GM12874 (cell line): ENCODE results near the gene MYL6B.

ENCODE experiments used
- CTCF ChIP-seq: IDR thresholded peaks from 2 replicates; pipeline ENCODE4 v1.5.1; 2011; ENCODE audit warnings: low read depth, mild to moderate bottlenecking, control low read depth, low read length, moderate library complexity; ENCODE audit not compliant: insufficient read depth

MYL6B gene

DNA sequence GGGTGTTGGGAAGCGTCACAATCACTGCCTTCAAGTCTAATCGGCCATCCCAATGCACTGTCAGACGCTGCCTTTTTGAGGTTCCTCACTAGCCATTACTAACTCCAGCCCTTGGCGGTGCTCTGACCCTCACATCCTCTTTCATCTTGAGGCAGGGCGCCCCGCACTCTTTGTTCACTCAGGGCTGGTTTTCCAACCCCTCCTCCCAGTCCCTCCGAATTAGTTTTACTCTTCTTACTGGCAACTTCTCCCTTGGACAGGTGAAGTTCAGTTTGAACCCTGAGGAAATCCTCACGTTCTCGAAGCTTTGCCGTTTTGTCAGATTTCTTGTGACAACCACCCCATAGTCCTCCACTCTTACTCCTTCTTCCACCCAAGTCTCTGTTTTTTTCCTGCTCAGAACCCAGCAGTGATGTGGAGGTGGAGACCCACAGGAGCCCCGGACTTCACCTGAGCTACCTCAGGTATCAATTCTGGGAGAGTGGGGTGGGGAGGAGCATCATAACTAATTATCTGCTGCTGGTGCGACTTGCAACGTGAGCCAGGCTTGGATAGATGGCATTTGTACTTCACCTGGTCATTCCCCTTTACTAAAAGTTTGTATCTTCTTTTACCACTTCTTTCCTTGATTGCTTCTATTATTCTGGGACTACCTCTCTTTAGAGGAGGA is 33.6 kb upstream of the MYL6B start:
- no peak for TF ChIP-seq CTCF

DNA sequence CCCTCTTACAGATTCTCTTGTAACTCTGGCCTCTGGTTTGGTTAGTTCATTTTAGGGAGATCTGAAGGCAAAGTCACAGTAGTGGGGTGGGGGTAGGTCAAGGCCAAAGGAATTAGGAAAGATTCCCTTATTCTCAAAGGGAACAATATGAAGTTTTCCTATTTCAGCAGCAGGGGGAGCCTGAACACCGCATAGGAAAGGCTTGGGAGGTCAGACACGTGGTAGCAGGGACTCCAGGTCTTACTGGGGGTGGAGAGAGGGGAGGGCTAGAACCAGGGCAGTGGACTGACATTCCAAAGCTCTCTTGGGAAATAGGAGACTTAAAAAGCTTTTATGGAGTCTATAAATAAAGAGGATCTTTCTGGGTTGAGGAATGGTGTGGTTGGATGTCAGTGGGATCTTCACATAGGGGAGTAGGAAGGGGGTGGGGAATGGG is 33.0 kb upstream of the MYL6B start:
- TF ChIP-seq CTCF = peak; percentile 64

GRCh38 chr12:56120158-56120846 is 32.1 kb upstream of the MYL6B start:
- no peak for TF ChIP-seq CTCF

DNA sequence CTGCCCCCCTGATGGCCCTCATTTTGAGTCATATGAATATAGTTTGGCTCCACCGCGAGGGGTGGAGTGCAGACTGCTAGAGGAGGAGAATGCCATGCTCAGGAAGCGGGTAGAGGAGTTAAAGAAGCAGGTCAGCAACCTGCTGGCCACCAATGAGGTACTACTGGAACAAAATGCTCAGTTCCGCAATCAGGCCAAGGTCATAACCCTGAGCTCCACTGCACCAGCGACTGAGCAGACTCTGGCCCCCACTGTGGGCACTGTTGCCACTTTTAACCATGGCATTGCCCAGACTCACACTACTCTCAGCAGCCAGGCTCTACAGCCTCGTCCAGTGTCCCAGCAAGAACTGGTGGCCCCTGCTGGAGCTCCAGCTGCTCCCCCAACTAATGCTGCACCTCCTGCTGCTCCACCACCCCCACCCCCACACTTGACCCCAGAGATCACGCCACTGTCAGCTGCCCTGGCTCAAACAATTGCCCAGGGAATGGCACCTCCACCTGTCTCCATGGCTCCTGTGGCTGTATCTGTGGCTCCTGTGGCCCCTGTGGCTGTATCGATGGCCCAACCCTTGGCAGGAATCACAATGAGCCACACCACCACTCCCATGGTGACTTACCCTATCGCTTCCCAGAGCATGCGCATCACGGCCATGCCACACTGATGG is 31.1 kb upstream of the MYL6B start:
- TF ChIP-seq CTCF = no peak

GRCh38 chr12:56122637-56123036 is 29.8 kb upstream of the MYL6B start:
- no peak for TF ChIP-seq CTCF

DNA sequence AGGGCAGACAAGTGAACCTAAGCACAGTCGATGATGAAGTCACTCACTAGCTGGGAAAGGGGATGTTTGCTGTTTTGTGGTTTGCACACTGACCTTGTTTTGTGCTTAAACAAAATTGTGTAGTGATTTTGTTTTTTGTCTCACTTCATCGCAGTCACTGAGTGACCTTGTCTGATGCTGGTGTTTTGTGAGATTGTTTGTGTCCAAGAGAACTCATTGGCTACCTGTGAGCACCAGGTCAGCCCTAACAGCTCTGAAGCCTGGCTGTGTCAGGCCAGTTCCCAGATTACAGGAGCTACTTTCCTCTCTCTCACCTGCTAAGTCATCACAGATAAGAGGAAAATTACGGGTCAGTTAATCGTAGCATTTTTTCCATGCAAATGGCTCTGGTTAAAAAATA is 28.3 kb upstream of the MYL6B start:
- TF ChIP-seq CTCF = no peak

- no peak for TF ChIP-seq CTCF
Observed at GRCh38 chr12:56126732-56127239, 25.6 kb upstream of the MYL6B start.
